PC-9 (cell line): Measurements from ENCODE around the gene RDH14. TPM values are rescaled to one million over a fixed set of nuclear protein-coding genes. Genes with fewer than 3 reads are reported as not detected.

Experiments
- BruUV-seq: library from RNA; stranded (reverse); fragments of 400-500 nt; replicated peaks from 2 replicates; lab custom pipeline; 2021; lab: Mats Ljungman, UMichigan
- CTCF ChIA-PET: fragments of 300-600 bp; sonication (Branson Sonifier 250); formaldehyde crosslinking; loops from one replicate; lab custom pipeline; 2022; ENCODE audit warnings: antibody characterized with exemption; lab: Charles Lee
- POLR2A ChIA-PET: fragments of 300-600 bp; sonication (Branson Sonifier 250); formaldehyde crosslinking; loops from one replicate; lab custom pipeline; 2022; ENCODE audit warnings: antibody characterized with exemption; ENCODE audit not compliant: unreplicated experiment; lab: Charles Lee
- DNase-seq, 2 experiments: peaks; one replicate each; pipeline versions ENCODE4 v3.0.0 to v3.0.0-alpha.2; 2015 to 2022; ENCODE audit warnings: mixed read lengths in 1 of 2
- H2AFZ ChIP-seq: fragments of 200-600 bp; sonication (generic); 2 replicates; pipeline ENCODE4 v1.8.1; 2017; ENCODE audit warnings: antibody characterized with exemption
- H3F3A ChIP-seq: fragments of 200-600 bp; sonication (generic); 2 replicates; pipeline ENCODE4 v1.8.1; 2017; ENCODE audit warnings: antibody characterized with exemption, mild to moderate bottlenecking, low read depth; ENCODE audit not compliant: insufficient read depth
- H3K27ac ChIP-seq: fragments of 200-600 bp; sonication (generic); 2 replicates; pipeline ENCODE4 v1.6.1; 2016; ENCODE audit warnings: mixed run types
- H3K27me3 ChIP-seq: fragments of 200-600 bp; sonication (generic); 2 replicates; pipeline ENCODE4 v1.6.1; 2016; ENCODE audit warnings: low read depth, mixed run types; ENCODE audit not compliant: insufficient read depth
- H3K36me3 ChIP-seq: fragments of 200-600 bp; sonication (generic); 2 replicates; pipeline ENCODE4 v1.6.1; 2016; ENCODE audit warnings: low read depth, mixed run types
- H3K4me1 ChIP-seq: fragments of 200-600 bp; sonication (generic); replicated peaks from 2 replicates; pipeline ENCODE4 v1.6.1; 2016; ENCODE audit warnings: mixed run types; ENCODE audit not compliant: insufficient read depth
- H3K4me2 ChIP-seq: fragments of 200-600 bp; sonication (generic); 2 replicates; pipeline ENCODE4 v1.6.1; 2017; ENCODE audit warnings: mixed run types
- H3K4me3 ChIP-seq: fragments of 200-600 bp; sonication (generic); 2 replicates; pipeline ENCODE4 v1.6.1; 2016; ENCODE audit warnings: mixed run types
- H3K79me2 ChIP-seq: fragments of 200-600 bp; sonication (generic); 2 replicates; pipeline ENCODE4 v1.6.1; 2017; ENCODE audit warnings: low read depth, mixed run types
- H3K9me2 ChIP-seq: fragments of 200-600 bp; sonication (generic); 2 replicates; pipeline ENCODE4 v1.8.1; 2017; ENCODE audit warnings: mild to moderate bottlenecking; ENCODE audit not compliant: insufficient read depth
- H3K9me3 ChIP-seq: fragments of 200-600 bp; sonication (generic); 2 replicates; pipeline ENCODE4 v1.8.1; 2016; ENCODE audit warnings: low read depth; ENCODE audit not compliant: insufficient read depth
- H4K20me1 ChIP-seq: fragments of 200-600 bp; sonication (generic); 2 replicates; pipeline ENCODE4 v1.8.1; 2017; ENCODE audit not compliant: insufficient read depth
- EZH2 ChIP-seq: fragments of 200-600 bp; sonication (generic); IDR thresholded peaks from 2 replicates; pipeline ENCODE4 v1.8.0; 2017; ENCODE audit warnings: antibody characterized with exemption, low read depth
- intact Hi-C: fragments of 100-400 bp; cut with micrococcal nuclease; formaldehyde crosslinking; loops from one replicate; pipeline ENCODE4 v1.10.0; 2022; ENCODE audit not compliant: unreplicated experiment
- total RNA-seq: library from RNA; stranded (reverse); gene quantifications from 2 replicates; pipeline ENCODE4 v1.2.3, GENCODE V29; 2021
- TF ChIP-seq, protein P1 (sequence below): fragments of 200-600 bp; sonication (generic); conservative IDR thresholded peaks from 2 replicates; pipeline ENCODE4 v1.6.1; 2017; ENCODE audit warnings: mixed run types, antibody characterized with exemption, mild to moderate bottlenecking, moderate library complexity

Gene RDH14
- total RNA-seq, 1 experiment from 2014 or later = 17.2 TPM

DNA sequence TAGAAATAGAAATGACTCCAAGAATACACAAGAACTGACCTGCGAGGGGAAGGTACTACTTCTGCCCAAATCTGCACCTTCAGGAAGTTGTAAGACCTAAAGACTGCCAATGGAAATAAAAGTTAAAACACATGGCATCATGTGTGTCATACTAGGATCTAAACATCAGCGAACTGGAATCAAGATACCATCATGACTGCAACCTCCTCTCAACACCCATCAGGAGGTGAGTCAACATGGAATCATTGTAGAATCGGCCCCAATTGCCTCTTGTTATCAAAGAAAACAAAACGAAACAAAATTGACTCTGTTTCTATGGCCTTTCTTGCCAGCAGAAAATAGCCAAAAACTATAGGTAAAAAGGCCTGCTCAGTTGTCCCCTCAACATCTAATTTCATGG lies 15.1 kb downstream of the RDH14 start:
- intact Hi-C loops = no loop called here
- H4K20me1 ChIP-seq = no peaks in the 10 kb centered on the region
- CTCF ChIA-PET = no interaction called here
- no peaks in the 10 kb centered on the region for H3K79me2 ChIP-seq
- H3K9me3 ChIP-seq = no peaks in the 10 kb centered on the region
- POLR2A ChIA-PET = no interaction called here
- H3K27ac ChIP-seq = no peak overlapping the region
- no peaks in the 10 kb centered on the region for H3K4me1 ChIP-seq
- no peaks in the 10 kb centered on the region for H3K36me3 ChIP-seq
- H3K4me2 ChIP-seq = no peak overlapping the region
- BruUV-seq = no TSS peak
- no peak for DNase-seq
- no peak for TF ChIP-seq EZH2
- TF ChIP-seq, protein P1, sequence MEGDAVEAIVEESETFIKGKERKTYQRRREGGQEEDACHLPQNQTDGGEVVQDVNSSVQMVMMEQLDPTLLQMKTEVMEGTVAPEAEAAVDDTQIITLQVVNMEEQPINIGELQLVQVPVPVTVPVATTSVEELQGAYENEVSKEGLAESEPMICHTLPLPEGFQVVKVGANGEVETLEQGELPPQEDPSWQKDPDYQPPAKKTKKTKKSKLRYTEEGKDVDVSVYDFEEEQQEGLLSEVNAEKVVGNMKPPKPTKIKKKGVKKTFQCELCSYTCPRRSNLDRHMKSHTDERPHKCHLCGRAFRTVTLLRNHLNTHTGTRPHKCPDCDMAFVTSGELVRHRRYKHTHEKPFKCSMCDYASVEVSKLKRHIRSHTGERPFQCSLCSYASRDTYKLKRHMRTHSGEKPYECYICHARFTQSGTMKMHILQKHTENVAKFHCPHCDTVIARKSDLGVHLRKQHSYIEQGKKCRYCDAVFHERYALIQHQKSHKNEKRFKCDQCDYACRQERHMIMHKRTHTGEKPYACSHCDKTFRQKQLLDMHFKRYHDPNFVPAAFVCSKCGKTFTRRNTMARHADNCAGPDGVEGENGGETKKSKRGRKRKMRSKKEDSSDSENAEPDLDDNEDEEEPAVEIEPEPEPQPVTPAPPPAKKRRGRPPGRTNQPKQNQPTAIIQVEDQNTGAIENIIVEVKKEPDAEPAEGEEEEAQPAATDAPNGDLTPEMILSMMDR = no peak
- H3F3A ChIP-seq = no peaks in the 10 kb centered on the region
- no peaks in the 10 kb centered on the region for H3K9me2 ChIP-seq
- H3K27me3 ChIP-seq = no peaks in the 10 kb centered on the region
- H2AFZ ChIP-seq = peak overlapping the region; percentile 56; the same call in 1 of the 2 replicates
- H3K4me3 ChIP-seq = no peak overlapping the region

DNA sequence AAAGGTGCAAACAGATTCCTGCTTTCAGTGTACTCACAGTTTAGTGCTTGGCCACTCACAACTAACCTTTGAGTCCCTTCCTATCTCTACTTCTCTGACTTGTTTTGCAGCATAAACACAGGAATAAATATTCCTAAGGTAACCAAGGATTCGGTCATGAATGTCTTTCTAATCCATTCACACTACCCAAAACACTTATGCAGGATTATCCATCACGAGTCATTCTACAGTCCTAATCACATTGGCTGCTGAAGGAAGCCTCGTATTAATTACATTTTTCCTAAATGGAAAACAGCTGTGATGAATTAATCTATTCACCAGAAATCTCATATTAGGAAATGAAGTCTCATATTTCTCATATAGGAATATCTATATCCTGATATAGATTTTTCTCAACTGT lies 16.3 kb downstream of the RDH14 start:
- ChIA-PET POLR2A (no interaction called here), CTCF (no interaction called here)
- Histone ChIP-seq H3K4me2 (no peak overlapping the region), H3K4me1 (no peaks in the 10 kb centered on the region), H3K36me3 (no peaks in the 10 kb centered on the region), H3K27ac (no peak overlapping the region), H3K9me3 (no peaks in the 10 kb centered on the region), H3K9me2 (no peaks in the 10 kb centered on the region; the same call in 1 of the 2 replicates), H2AFZ (no peak overlapping the region), H3K79me2 (no peaks in the 10 kb centered on the region), H4K20me1 (no peaks in the 10 kb centered on the region), H3K27me3 (no peaks in the 10 kb centered on the region), H3F3A (no peaks in the 10 kb centered on the region), H3K4me3 (no peak overlapping the region)
- TF ChIP-seq, protein P1 = no peak
- no peak for TF ChIP-seq EZH2
- intact Hi-C loops = no loop called here
- BruUV-seq = no TSS peak
- DNase-seq = no peak

DNA sequence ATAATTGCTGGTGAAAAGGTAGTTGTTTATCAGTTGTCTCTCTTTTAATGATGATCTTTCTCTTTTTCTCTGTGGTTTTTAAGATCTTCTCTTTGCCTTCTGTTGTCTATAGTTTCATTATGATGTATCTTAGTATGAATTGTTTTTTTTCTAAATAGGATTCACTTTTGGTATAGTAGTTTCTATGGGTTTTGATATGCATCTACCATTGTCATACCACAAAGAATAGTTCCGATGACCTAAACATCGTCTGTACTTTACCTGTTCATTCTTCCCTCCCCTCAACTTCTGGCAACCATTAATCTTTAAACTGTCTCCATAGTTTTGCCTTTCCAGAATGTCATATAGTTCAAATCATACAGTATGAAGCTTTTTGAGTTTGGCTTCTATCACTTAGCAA lies 19.6 kb downstream of the RDH14 start:
- ChIA-PET POLR2A (no interaction called here), CTCF (no interaction called here)
- Histone ChIP-seq H3K4me1 (no peaks in the 10 kb centered on the region), H3K79me2 (no peaks in the 10 kb centered on the region), H3K9me3 (no peaks in the 10 kb centered on the region), H3K27me3 (no peaks in the 10 kb centered on the region), H3K4me2 (no peak overlapping the region), H3K9me2 (no peaks in the 10 kb centered on the region; the same call in 1 of the 2 replicates), H3K27ac (no peak overlapping the region), H3K4me3 (no peak overlapping the region), H3F3A (no peaks in the 10 kb centered on the region), H2AFZ (no peak overlapping the region), H4K20me1 (no peaks in the 10 kb centered on the region), H3K36me3 (no peaks in the 10 kb centered on the region)
- DNase-seq = no peak
- no TSS peak for BruUV-seq
- TF ChIP-seq, protein P1 = no peak
- no peak for TF ChIP-seq EZH2
- intact Hi-C loops = no loop called here
